GM21717 (cell line): ENCODE results near the gene MARCHF6.

Experiments used
- ATAC-seq: cut with Tn5 transposase; IDR thresholded peaks from one replicate; pipeline ENCODE4 v1.9.1; 2021; ENCODE audit warnings: mild to moderate bottlenecking, moderate library complexity; ENCODE audit not compliant: unreplicated experiment

MARCHF6 gene, protein sequence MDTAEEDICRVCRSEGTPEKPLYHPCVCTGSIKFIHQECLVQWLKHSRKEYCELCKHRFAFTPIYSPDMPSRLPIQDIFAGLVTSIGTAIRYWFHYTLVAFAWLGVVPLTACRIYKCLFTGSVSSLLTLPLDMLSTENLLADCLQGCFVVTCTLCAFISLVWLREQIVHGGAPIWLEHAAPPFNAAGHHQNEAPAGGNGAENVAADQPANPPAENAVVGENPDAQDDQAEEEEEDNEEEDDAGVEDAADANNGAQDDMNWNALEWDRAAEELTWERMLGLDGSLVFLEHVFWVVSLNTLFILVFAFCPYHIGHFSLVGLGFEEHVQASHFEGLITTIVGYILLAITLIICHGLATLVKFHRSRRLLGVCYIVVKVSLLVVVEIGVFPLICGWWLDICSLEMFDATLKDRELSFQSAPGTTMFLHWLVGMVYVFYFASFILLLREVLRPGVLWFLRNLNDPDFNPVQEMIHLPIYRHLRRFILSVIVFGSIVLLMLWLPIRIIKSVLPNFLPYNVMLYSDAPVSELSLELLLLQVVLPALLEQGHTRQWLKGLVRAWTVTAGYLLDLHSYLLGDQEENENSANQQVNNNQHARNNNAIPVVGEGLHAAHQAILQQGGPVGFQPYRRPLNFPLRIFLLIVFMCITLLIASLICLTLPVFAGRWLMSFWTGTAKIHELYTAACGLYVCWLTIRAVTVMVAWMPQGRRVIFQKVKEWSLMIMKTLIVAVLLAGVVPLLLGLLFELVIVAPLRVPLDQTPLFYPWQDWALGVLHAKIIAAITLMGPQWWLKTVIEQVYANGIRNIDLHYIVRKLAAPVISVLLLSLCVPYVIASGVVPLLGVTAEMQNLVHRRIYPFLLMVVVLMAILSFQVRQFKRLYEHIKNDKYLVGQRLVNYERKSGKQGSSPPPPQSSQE

DNA sequence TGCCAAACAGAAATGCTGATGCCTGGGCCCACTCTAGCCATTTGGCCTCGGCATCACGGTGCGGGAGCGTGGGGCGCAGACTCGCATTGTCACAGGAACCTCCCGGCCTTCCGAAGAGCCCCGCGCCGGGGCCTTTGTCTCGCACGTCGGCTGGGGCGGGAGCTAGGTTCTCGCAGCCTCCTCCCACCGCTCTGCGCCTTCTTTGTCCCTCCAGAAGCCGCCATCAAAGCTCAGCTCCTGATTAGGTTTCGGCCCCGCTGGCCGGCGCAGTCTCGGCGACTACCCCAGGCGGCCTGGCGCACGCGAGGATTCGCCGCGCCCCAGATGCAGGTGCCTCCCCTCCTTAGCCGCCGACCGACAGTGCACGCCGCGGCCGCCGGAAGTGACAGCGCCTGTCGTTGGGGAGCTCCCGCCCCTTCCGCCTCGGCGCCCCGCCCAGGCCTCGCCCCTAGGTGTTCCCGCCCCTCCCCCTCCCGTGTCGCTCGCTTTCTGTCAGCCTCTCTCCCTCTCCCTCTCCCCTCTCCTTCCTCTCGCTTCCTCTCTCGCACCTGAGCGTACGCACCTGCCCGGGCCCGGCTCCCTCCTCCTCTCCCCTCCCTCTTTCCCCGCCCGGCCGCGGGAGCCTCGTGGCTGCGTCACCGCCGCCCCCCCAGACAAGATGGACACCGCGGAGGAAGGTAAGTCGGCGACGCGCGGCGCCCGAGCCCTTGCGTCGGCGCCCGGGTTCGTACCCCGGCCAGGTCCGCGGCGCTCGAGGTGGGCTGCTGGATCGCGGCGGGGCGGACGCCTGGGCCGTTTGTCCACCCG lies at the start of gene MARCHF6:
Gene MARCHF6 (plus strand): TSS at position 455 of the 807 bp plus-strand sequence. CDS start 204 bp downstream, at position 659.
- ATAC-seq: peak; percentile 90

DNA sequence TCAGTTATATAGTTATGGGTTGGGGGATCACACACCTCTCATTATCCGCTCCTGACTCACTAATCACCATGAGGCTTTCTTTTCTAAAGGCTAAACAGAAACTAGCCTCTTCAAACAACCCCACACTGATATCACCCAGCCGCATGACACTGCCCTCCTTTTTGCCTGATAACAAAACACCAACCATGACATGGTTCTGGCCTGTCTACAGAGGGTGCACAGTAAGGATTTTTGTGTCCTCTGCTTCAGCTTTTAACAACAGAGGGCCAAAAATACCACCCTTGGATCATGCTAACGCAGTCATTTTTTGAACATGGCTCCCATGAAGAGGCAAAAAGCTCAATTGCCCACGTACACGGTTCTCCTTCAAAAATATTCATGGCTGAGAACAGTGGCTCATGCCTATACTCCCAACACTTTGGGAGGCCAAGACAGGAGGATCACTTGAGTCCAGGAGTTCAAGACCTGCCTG lies 49.8 kb upstream of the MARCHF6 start:
- no peak for ATAC-seq

GRCh38 chr5:10304932-10305331 lies 48.6 kb upstream of the MARCHF6 start:
- ATAC-seq: no peak

DNA sequence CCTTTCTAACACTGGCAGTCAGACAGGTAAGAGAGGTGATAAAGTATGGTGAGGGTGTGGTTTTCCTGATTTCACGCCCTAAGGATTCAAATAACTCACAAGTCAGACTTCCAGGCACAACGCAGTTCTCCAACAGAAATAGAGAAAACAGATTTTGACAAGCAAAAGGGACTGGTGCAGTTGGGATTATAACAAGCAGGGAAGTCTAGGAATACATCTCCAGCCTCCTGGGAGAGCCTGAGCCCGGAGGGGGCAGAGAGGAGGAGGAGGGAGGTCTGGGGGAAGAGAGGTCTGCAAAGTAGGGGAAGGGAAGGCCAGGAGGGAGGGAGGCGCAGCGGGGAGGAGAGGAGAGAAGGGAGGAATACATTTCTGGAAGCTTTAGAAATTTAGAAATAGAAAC lies 47.4 kb upstream of the MARCHF6 start:
- no peak for ATAC-seq

DNA sequence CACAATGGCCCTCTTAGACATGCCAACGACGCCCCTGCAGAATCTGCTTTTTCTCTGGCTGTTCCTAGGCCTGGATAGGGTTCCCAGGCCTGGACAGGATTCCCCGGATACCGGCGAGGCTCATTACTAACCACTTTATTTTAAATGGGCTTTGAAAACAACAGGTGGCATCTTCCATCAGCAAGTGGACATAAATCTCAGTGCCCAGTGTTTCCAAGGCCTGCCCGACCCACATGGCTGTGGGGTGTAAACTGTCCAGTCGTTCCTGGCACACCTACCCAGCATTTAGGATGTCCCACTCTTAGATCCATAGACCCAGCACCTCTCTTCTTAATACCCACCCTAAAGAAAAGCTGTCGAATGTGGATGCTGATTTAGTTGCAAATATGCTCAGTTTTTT lies 46.7 kb upstream of the MARCHF6 start:
- ATAC-seq: no peak

GRCh38 chr5:10307206-10308148 lies 46.0 kb upstream of the MARCHF6 start, which contains the start of gene CMBL:
Gene CMBL, minus strand, starts transcription at chr5:10307902. Its CDS starts 17,140 bp downstream, at chr5:10290762.
- peak; percentile 76 for ATAC-seq

- ATAC-seq: no peak
These were observed 44.7 kb upstream of the MARCHF6 start for GRCh38 chr5:10308844-10309243.

GRCh38 chr5:10310066-10310779 lies 43.3 kb upstream of the MARCHF6 start:
- no peak for ATAC-seq

GRCh38 chr5:10310835-10311570 lies 42.5 kb upstream of the MARCHF6 start:
- ATAC-seq: peak; percentile 75

GRCh38 chr5:10311595-10312425 lies 41.7 kb upstream of the MARCHF6 start:
- ATAC-seq: no peak

DNA sequence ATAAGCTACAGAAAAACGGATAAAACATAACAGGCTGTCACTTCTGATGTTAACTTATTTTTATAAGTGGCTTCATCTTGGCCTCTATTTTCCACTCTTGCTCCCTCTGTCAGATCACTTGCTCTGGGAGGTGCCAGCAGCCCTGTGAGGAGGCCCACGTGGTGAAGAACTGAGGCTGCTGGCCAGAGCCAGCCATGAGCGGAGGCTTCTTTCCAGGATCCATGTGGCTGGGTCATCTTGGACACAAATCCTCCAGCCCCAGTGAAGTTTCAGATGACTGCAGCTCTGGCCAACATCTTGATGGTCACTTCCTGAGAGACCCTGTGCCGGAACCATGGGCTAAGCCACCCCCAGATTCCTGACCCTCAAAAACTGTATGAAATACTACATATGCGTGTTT lies 38.3 kb upstream of the MARCHF6 start:
- no peak for ATAC-seq

DNA sequence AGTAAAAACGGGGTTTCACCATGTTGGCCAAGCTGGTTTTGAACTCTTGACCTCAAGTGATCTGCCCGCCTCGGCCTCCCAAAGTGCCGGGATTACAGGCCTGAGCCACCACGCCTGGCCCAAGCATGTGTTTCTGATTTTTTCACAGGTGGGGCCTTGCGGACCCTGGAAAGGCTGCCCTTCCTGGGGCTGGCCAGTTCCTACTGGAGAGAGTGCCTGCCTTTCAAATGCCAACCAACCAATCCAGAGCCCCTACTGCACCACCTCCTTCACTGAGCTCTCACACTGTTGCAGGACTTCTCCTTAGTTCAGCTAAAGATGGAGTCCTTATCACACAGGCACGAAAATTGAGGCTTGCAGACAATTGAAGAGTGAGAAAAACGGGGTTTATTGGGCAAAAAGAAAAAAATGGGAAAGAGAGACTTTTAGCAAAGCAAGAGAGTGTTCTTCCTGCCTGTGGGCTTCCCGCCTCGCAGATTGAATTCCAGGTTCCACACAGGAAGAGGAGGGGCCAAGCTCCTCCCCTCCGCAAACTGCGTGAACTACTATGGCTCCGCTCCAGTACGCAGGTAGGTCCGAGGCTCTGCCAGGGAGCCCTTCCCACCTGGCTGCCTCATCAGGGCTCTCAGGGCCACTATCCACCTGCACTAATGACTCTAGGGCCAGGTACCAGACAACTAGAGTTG lies 37.5 kb upstream of the MARCHF6 start:
- ATAC-seq: no peak

DNA sequence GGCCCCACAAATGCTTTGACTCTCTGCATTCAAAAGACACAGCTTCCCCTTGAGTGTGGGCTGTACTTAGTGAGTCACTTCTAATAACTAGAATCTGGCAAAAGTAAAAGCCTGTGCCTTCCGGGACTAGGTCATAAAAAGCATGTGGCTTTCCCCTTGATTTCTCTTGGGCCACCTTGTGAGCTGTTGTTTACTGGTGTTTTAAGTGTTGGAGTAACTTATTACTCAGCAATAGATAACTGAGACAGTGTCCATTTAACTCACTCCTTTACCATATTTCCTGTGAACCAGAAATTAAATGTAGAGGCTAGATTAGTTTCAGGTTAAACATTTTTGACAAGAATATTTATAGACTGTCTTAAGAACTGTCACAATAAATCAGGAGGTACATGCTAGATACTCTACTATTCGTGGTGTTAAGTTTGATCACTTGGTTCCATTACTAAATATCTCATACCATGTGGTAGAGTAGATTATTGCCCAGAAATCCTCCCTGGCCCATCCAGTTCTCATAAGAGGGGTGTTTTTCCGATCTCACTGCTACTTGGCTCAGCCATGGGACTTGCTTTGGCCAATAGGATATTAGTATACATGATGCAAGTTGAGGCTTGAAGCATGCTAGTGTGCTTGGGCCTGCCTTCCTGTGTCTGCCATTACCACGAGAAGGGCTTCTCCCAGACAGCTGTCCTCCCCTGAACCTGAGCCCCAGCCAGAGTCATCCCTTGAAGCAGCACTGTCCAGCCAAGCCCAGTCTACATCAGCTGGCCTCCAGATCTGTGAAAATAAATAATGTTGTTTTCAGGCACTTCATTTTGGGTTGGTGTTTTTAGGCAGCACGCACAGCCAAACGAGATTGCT lies 35.4 kb upstream of the MARCHF6 start:
- peak; percentile 65 for ATAC-seq

DNA sequence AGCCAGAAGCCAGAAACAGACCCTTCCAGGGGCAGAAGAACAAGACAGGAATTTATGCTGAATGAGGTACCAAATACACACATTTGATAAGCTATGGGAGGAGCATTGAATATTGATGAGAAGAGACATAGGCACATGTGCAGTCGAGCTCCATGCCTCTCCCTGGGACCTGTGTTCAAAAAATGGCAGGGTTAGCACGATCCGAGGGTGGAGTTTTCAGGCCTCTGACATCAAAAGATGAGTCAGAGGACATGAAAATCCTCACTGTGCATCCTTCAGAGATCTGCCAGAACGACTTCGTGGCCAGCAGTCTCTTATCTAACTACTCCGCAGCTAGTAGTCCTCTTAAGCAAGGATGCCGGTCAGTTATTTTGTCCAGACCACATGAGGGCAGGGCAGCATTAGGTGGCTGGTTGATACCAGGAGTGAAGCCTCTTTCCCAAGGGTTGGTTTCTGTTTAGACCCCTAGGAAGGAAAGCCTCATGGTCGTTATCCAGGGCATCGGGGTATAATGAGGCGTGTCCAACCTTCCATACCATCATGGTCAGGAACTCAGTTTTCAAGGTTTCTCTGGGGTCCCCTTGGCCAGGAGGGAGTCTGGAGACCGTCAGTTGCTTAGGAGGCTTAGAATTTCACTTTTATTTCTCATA lies 34.2 kb upstream of the MARCHF6 start:
- no peak for ATAC-seq

- no peak for ATAC-seq
These were observed 32.7 kb upstream of the MARCHF6 start for GRCh38 chr5:10320793-10321192.
